ENCODE results near the gene COPZ2.

The COPZ2 gene

GRCh38 chr17:48062273-48062672 lies 24.7 kb upstream of the COPZ2 start:
- DNase-seq: no peak
- TF ChIP-seq POLR2A (IDR thresholded peaks at IDR 0.05; ENCODE audit: low read length): no peak
- TF ChIP-seq GATA1 (IDR thresholded peaks at IDR 0.05; ENCODE audit: low read depth, low read length): no peak

- DNase-seq: no peak
- no peak for TF ChIP-seq POLR2A (IDR thresholded peaks at IDR 0.05; ENCODE audit: low read length)
- TF ChIP-seq GATA1 (IDR thresholded peaks at IDR 0.05; ENCODE audit: low read depth, low read length): no peak
Observed at GRCh38 chr17:48060249-48060648, 22.7 kb upstream of the COPZ2 start.

- DNase-seq: no peak
- TF ChIP-seq GATA1 (IDR thresholded peaks at IDR 0.05; ENCODE audit: low read depth, low read length) (no peak), POLR2A (IDR thresholded peaks at IDR 0.05; ENCODE audit: low read length) (no peak)
Observed at GRCh38 chr17:48059125-48059668, 21.6 kb upstream of the COPZ2 start.

DNA sequence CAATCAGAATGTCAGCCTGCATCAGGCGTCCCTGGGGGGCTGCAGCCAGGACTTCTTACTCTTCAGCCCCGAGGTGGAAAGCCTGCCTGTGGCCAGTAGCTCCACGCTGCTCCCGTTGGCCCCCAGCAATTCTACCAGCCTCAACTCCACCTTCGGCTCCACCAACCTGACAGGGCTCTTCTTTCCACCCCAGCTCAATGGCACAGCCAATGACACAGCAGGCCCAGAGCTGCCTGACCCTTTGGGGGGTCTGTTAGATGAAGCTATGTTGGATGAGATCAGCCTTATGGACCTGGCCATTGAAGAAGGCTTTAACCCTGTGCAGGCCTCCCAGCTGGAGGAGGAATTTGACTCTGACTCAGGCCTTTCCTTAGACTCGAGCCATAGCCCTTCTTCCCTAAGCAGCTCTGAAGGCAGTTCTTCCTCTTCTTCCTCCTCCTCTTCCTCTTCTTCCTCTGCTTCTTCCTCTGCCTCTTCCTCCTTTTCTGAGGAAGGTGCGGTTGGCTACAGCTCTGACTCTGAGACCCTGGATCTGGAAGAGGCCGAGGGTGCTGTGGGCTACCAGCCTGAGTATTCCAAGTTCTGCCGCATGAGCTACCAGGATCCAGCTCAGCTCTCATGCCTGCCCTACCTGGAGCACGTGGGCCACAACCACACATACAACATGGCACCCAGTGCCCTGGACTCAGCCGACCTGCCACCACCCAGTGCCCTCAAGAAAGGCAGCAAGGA lies 21.0 kb upstream of the COPZ2 start:
- DNase-seq: no peak

DNA sequence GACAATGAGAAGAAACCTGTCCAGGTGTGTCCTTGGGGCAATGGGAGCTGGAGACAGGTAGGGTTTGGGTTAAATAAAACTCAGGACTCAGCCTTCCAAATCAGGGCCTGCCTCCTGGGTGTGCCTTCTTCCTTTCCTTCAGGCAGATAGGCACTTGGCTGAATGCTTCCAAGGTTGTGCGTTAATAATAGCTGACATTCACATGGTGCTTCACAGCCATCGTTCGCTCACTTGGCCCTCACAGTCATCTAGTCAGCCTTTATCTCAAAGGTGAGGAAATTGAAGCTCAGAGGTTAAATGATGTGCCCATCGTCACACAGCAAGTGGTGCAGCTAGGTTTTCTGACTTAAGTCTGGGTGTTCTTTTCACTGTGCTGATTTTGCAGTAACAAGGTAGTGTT lies 20.0 kb upstream of the COPZ2 start:
- no peak for DNase-seq
- no peak for TF ChIP-seq GATA1 (IDR thresholded peaks at IDR 0.05; ENCODE audit: low read depth, low read length)
- TF ChIP-seq POLR2A (IDR thresholded peaks at IDR 0.05; ENCODE audit: low read length): no peak

More for the DNA sequence above, 21.0 kb upstream of the COPZ2 start:
- TF ChIP-seq GATA1 (IDR thresholded peaks at IDR 0.05; ENCODE audit: low read depth, low read length): no peak
- no peak for TF ChIP-seq POLR2A (IDR thresholded peaks at IDR 0.05; ENCODE audit: low read length)

GRCh38 chr17:48056879-48057278 lies 19.3 kb upstream of the COPZ2 start:
- DNase-seq: no peak
- no peak for TF ChIP-seq POLR2A (IDR thresholded peaks at IDR 0.05; ENCODE audit: low read length)
- TF ChIP-seq GATA1 (IDR thresholded peaks at IDR 0.05; ENCODE audit: low read depth, low read length): no peak

GRCh38 chr17:48056246-48056745 lies 18.7 kb upstream of the COPZ2 start:
- no peak for TF ChIP-seq POLR2A (IDR thresholded peaks at IDR 0.05; ENCODE audit: low read length)
- TF ChIP-seq GATA1 (IDR thresholded peaks at IDR 0.05; ENCODE audit: low read depth, low read length): no peak

GRCh38 chr17:48055531-48056245 lies 18.1 kb upstream of the COPZ2 start:
- DNase-seq: peak; percentile 74 to 90
- TF ChIP-seq POLR2A (IDR thresholded peaks at IDR 0.05; ENCODE audit: low read length): no peak
- TF ChIP-seq GATA1 (IDR thresholded peaks at IDR 0.05; ENCODE audit: low read depth, low read length): no peak

More at GRCh38 chr17:48056246-48056745, 18.7 kb upstream of the COPZ2 start:
- DNase-seq: no peak

DNA sequence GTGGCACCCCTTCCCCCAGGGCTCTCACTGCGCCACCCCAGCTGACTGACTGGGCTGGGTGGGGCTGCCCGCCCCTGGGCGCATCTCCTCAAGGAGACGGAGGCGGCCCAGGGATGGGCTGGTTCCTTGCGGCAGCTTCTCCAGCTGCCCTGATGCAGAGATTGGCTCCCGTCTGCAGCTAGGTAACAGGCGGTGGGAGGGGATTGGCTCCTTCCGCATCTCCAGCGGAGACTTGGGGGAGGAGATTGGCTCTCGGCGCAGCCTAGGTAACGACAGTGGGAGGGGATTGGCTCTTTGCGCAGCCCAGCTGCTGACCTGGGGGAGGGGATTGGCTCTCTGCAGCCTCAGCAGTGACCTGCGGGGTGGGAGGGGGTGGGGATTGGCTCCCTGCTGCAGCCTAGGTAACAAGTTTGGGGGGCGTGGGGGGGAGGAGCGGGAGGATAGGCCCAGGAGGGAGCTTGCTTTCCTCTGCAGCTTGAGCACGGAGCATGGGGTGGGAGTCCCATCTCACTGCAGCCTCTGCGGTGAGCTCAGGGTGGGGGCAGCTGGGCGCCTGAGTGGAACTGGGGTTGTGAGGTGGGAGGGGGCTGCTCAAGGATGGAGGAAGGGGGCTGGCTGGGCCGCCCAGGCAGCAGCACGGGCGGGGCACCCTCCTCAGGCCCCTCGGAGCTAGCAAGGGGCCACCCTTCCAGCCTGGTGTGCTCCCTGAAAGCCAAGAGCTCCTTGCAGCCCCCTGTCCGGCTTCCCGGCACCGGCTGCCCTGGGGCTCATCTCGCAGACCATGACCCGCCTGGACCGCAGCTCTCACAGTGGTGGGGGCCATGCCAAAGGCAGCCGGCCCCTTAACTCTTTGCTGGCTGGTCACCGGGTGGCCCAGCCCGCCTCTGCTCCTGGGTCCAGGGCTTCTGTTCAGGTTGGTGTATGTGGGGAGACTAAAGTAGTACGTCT lies 16.9 kb upstream of the COPZ2 start:
- TF ChIP-seq GATA1 (IDR thresholded peaks at IDR 0.05; ENCODE audit: low read depth, low read length): no peak
- no peak for TF ChIP-seq POLR2A (IDR thresholded peaks at IDR 0.05; ENCODE audit: low read length)
- peak in 1 of 2 experiments; percentile 15 for DNase-seq

DNA sequence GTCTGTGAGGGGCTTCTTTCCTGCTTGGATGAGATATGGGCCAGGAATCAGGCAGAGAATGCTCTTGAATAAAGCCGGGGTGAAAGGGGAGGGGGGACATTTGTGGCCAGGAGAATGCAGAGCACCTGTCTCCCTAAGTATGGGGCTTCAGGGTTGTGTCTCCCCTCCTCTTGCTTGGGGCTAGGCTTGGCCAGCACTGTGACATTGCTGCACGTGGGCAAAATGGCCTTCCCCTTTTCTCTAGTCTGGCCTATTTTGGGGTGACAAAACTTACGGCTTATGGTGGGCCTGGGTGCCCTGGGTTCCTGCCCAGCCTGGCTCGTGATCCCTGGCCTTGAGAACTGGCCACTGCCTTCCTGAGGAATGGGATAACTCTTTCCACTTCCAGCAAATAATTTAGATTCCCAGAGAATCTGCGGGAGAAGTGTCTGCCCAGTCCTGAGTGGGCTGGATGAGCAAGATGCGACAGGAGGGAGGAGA lies 16.2 kb upstream of the COPZ2 start:
- no peak for DNase-seq
- TF ChIP-seq GATA1 (IDR thresholded peaks at IDR 0.05; ENCODE audit: low read depth, low read length) (no peak), POLR2A (IDR thresholded peaks at IDR 0.05; ENCODE audit: low read length) (no peak)

DNA sequence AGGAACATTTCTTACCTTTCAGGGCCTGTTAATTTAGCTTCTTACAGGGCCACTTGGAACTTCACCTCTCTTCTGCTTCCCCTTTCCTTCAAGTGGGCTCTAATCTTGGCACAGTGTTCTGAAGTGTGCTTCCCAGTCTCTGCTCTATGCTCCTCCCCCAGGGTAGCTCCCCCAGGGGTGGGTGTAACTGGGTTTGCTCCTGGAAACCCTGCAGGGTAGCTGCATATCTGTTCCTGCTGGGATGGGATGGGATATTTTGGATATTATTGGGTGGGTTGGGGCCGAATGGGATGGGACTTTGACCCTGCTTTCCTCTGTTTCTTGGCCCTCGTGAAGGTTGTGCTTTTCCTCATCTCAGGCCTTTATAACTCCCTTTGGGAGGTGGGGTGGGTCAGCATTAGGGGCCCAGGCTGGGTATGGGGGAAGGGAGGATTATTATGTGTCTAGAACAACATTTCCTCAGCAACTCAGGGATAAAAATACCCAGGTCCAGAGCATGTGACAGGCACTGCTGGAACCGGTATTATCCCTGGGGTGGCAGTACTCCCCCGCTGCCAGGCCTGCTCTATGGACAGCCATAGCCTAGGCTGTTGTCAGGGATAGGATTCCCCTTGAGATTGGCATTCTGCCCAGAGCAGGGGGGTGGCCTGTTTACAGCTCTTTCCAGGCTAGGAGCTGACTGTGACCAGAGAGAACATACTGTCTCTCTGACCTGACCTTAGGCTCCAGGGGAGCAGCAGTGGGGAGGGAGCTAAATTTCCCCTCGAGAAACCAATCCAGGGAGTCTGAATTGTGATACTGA lies 15.6 kb upstream of the COPZ2 start:
- TF ChIP-seq POLR2A (IDR thresholded peaks at IDR 0.05; ENCODE audit: low read length) (no peak), GATA1 (IDR thresholded peaks at IDR 0.05; ENCODE audit: low read depth, low read length) (no peak)
- peak; percentile 46 to 71 for DNase-seq

GRCh38 chr17:48051706-48052486 lies 14.3 kb upstream of the COPZ2 start:
- no peak for TF ChIP-seq GATA1 (IDR thresholded peaks at IDR 0.05; ENCODE audit: low read depth, low read length)
- no peak for TF ChIP-seq POLR2A (IDR thresholded peaks at IDR 0.05; ENCODE audit: low read length)
- peak; percentile 80 to 89 for DNase-seq

Measured in erythroblast (primary cell).